ENCODE results near the gene RGS3. TPM values are rescaled to one million over a fixed set of nuclear protein-coding genes. Genes with fewer than 3 reads are reported as not detected.

Gene RGS3
- total RNA-seq, 2 donors from 2014 or later = 36.5 to 48.2 TPM

DNA sequence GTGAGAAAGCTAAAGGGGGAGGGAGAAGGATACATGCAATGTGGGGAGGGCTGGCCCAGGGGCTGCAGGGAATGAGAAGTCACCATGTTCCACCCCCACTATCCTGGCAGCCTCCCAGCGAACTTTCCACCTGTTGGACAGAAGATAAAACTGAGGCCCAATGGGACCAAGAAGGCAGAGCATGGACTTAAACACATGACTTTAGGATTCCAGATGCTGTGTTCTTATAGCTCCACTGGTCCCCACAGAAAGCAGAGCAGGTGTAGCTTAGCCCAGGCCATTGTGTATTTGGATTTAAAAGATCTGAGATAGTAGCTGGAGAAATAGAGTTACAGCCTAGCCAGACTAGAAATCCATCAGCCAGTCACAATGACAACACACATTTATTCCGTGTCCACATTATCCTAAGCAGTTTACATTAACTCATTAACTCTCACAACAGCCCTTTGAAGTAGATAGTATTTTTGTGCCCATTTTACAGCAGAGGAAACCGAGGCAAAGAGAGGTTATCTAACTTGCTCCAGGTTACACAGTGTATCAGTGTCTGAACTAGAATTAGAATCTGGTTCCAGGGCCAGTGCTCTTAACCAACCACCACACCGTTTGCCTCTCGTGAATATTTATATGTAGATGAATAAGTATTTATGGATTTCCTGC, 121.0 kb downstream of the RGS3 start:
- Mint-ChIP-seq H3K4me1 (ENCODE audit: low read depth) (peaks cover 91% of the 10 kb centered on the region), H3K27me3 (ENCODE audit: low read depth) (no peaks in the 10 kb centered on the region), H3K4me3 (no peak overlapping the region), H3K36me3 (ENCODE audit: insufficient read depth in 2 of 2) (peaks cover 0 to 13% of the 10 kb centered on the region in 2 donors), H3K27ac (peak overlapping the region; percentile 62), H3K9me3 (no peaks in the 10 kb centered on the region)
- ATAC-seq (replicated peaks in 1 of 2) = no peak
- no peak for DNase-seq

DNA sequence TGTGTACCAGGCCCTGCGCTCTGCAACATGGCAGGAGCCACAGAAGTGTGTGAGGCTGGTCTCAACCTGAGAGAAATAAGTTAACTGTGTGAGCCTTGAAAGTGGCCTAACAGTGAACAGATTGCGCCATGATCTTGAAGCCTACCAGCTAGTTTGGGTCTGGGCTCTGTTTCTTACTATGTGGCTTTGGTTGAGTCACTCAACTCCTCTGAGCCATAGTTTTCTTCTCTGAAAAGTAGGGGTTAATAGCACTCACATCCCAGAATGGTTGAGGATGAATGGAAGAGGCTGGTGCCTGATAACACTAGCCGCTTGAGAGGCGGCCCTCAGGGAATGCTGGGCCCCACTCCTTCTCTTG, 121.5 kb downstream of the RGS3 start:
- H3K27me3 Mint-ChIP-seq (ENCODE audit: low read depth) = no peaks in the 10 kb centered on the region
- peaks cover 90% of the 10 kb centered on the region for H3K4me1 Mint-ChIP-seq (ENCODE audit: low read depth)
- no peak for DNase-seq
- ATAC-seq (replicated peaks in 1 of 2) = no peak
- peak overlapping the region in 1 of 2 donors; percentile 24 for H3K4me3 Mint-ChIP-seq
- no peaks in the 10 kb centered on the region for H3K9me3 Mint-ChIP-seq
- peaks cover 0 to 13% of the 10 kb centered on the region in 2 donors for H3K36me3 Mint-ChIP-seq (ENCODE audit: insufficient read depth in 2 of 2)
- peak overlapping the region; percentile 62 for H3K27ac Mint-ChIP-seq

DNA sequence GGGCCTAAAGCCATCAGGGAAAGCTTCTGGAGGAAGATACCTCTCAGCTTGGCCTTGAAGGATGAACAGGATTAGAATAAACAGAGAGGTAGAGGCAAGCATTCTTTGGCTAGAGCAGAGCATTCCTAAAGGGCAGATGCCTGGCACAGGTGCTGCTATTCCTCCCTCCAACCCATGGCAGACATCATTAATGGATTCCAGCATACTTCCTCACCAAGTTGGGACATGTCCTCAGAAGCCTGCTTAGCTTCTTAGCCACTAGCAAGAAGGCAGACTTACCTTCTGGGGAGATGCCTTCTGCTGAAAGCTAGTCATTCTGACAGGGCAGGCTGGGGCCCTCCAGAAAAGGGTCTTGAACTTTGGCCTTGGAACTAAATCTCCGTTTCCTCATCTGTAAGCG, 122.0 kb downstream of the RGS3 start:
- Mint-ChIP-seq H3K36me3 (ENCODE audit: insufficient read depth in 2 of 2) (peaks cover 0 to 13% of the 10 kb centered on the region in 2 donors), H3K27me3 (ENCODE audit: low read depth) (no peaks in the 10 kb centered on the region), H3K4me1 (ENCODE audit: low read depth) (peaks cover 85% of the 10 kb centered on the region), H3K27ac (peak overlapping the region; percentile 68), H3K4me3 (peak overlapping the region in 1 of 2 donors; percentile 24), H3K9me3 (no peaks in the 10 kb centered on the region)
- ATAC-seq (replicated peaks in 1 of 2) = no peak
- no peak for DNase-seq

DNA sequence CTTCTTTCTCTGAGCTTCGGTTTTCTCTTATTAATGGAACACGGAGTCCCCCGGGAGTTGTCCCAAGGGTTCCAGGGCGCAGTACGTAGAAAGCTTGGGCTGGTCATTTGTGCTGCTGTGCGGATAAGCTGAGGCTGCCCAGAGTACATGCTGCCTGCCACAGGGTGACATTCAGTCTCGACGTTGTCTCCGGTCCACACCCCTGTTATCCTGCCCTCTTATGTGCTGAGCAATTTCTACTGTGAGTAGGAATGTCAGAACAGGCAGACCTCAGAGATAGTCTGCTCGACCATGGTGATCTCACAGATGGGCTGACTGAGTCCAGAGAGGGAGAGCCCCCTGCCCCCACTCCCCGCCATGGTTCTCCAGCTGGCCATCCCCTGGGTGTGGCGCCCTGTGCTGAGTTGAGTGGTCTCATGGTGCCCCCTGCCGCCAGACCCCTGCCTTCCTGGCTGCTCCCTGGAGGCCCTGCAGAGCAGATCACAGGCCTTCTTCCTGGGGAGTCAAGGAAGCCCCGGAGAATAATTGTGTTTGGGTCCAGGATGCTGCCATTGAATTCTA, 124.0 kb downstream of the RGS3 start:
- H3K36me3 Mint-ChIP-seq (ENCODE audit: insufficient read depth in 2 of 2) = peaks cover 0 to 14% of the 10 kb centered on the region in 2 donors
- H3K4me1 Mint-ChIP-seq (ENCODE audit: low read depth) = peaks cover 76% of the 10 kb centered on the region
- peak overlapping the region; percentile 24 for H3K27ac Mint-ChIP-seq
- DNase-seq (no peak), ATAC-seq (replicated peaks in 1 of 2) (no peak)
- H3K27me3 Mint-ChIP-seq (ENCODE audit: low read depth) = no peaks in the 10 kb centered on the region
- H3K4me3 Mint-ChIP-seq = no peak overlapping the region
- H3K9me3 Mint-ChIP-seq = no peaks in the 10 kb centered on the region

DNA sequence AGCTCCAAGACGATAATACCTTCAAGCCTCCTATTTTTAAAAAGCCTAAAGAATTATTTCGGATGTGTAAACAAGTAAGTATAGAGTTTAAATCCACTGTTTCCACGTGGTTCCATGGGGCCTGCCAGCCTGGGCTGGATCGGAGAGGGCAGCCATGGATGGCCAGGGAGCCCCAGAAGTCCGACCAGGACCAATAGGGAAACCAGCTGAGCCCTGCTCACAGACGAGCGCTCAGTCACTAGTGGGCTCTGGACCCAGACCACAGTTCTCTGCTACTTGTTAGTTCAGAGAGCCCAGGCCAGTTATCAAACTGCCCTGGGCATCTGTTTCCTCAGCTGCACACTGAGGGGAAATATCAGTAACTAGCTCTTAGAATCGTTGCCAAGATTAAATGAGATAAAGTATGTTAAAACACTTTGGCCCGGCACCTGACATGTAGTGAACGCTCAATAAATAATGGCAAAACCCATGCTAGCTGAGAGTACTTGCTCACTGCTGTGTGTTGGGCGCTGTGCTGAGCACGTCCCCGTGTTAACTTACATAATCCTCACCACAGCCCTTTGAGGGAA, 124.8 kb downstream of the RGS3 start:
- no peak for ATAC-seq (replicated peaks in 1 of 2)
- peaks cover 76% of the 10 kb centered on the region for H3K4me1 Mint-ChIP-seq (ENCODE audit: low read depth)
- no peak overlapping the region for H3K27ac Mint-ChIP-seq
- DNase-seq = no peak
- no peaks in the 10 kb centered on the region for H3K27me3 Mint-ChIP-seq (ENCODE audit: low read depth)
- no peaks in the 10 kb centered on the region for H3K9me3 Mint-ChIP-seq
- H3K4me3 Mint-ChIP-seq = no peak overlapping the region
- peaks cover 0 to 10% of the 10 kb centered on the region in 2 donors for H3K36me3 Mint-ChIP-seq (ENCODE audit: insufficient read depth in 2 of 2)

DNA sequence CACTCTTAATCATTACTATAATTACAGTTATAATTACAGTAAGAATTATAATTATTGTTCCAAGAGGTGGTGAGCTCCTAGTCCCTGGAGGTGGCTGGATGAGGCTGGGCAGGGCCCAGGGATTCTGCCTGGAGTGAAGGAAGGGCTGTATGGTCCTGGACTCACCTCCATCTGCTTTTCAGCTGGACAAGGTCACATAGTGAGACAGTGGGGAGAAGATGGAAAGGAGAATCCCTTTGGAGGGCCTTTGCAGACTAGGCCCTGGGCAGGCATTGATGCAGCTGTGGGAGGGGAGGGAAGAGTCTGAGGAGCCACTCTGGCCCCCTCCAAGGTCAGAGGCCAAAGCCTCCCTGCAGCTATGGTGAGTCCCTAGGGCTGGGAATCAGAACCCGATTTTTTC, 125.4 kb downstream of the RGS3 start:
- ATAC-seq (replicated peaks in 1 of 2) = no peak
- Mint-ChIP-seq H3K4me3 (no peak overlapping the region), H3K4me1 (ENCODE audit: low read depth) (peaks cover 72% of the 10 kb centered on the region), H3K27ac (no peak overlapping the region), H3K9me3 (no peaks in the 10 kb centered on the region), H3K27me3 (ENCODE audit: low read depth) (no peaks in the 10 kb centered on the region), H3K36me3 (ENCODE audit: insufficient read depth in 2 of 2) (peaks cover 0 to 5% of the 10 kb centered on the region in 2 donors)
- no peak for DNase-seq

DNA sequence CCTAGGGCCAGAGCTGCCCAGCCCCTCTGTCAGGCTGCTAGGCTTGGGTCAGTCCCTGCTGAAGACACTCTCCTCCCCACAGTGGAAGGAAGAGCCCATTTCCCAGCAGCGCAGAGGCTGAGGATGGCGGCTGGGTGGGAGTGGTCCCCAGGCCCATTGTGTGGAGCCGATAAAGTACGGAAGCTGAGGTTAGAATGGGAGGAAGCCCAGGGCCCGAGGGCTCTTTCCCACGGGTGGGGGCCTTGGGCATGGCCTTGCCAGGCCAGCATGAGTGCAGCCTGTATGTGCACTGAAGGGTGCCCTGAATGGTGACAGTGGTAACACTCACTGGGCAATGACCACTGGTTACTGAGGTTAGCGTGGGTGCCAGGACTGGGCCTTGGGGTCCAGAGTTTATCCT, 125.9 kb downstream of the RGS3 start:
- Mint-ChIP-seq H3K27me3 (ENCODE audit: low read depth) (no peaks in the 10 kb centered on the region), H3K4me3 (no peak overlapping the region), H3K9me3 (no peaks in the 10 kb centered on the region), H3K36me3 (ENCODE audit: insufficient read depth in 2 of 2) (peaks cover 0 to 7% of the 10 kb centered on the region in 2 donors), H3K4me1 (ENCODE audit: low read depth) (peaks cover 67% of the 10 kb centered on the region), H3K27ac (no peak overlapping the region)
- no peak for ATAC-seq (replicated peaks in 1 of 2)
- DNase-seq = no peak

DNA sequence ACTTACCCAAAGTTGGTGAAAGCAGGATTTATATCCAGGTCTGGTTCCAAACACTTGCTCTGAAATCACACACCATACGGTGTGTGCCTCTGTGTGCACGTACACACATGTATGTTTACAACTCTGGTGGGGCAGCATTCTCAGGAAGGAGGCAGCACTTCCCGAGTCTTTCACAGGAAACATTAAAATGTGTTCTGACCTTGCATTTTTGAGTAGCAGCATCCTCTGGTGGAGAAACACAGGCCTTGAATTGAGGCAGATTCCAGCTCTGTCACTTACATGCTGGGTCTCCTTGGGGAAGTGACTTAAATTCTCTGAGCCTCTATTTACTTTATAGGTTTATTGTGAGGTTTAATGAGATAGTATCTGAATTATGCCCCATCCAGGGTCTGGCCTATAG, 126.4 kb downstream of the RGS3 start:
- Mint-ChIP-seq H3K4me3 (no peak overlapping the region), H3K9me3 (no peaks in the 10 kb centered on the region), H3K4me1 (ENCODE audit: low read depth) (peaks cover 62% of the 10 kb centered on the region), H3K27me3 (ENCODE audit: low read depth) (no peaks in the 10 kb centered on the region), H3K27ac (no peak overlapping the region), H3K36me3 (ENCODE audit: insufficient read depth in 2 of 2) (peaks cover 0 to 7% of the 10 kb centered on the region in 2 donors)
- ATAC-seq (replicated peaks in 1 of 2) (no peak), DNase-seq (no peak)

DNA sequence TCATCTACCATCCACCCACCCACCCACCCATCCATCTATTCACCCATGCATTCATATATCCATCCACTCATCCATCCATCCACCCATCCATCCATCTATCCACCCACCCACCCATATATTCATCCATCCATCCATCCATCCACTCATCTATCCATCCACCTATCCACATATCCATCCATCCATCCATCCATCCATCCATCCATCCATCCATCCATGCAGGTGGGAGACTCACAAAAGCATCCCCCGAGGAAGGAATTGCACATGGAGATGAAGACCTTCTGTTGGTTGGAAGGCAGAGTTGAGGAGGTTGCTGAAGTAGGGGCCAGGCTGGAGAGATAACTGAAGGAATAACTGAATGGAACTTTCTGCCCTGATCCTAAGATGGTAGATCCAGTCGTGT, 126.9 kb downstream of the RGS3 start:
- Mint-ChIP-seq H3K27me3 (ENCODE audit: low read depth) (no peaks in the 10 kb centered on the region), H3K4me3 (no peak overlapping the region), H3K4me1 (ENCODE audit: low read depth) (peaks cover 57% of the 10 kb centered on the region), H3K27ac (no peak overlapping the region), H3K36me3 (ENCODE audit: insufficient read depth in 2 of 2) (peaks cover 0 to 4% of the 10 kb centered on the region in 2 donors), H3K9me3 (no peaks in the 10 kb centered on the region)
- ATAC-seq (replicated peaks in 1 of 2) (no peak), DNase-seq (no peak)

DNA sequence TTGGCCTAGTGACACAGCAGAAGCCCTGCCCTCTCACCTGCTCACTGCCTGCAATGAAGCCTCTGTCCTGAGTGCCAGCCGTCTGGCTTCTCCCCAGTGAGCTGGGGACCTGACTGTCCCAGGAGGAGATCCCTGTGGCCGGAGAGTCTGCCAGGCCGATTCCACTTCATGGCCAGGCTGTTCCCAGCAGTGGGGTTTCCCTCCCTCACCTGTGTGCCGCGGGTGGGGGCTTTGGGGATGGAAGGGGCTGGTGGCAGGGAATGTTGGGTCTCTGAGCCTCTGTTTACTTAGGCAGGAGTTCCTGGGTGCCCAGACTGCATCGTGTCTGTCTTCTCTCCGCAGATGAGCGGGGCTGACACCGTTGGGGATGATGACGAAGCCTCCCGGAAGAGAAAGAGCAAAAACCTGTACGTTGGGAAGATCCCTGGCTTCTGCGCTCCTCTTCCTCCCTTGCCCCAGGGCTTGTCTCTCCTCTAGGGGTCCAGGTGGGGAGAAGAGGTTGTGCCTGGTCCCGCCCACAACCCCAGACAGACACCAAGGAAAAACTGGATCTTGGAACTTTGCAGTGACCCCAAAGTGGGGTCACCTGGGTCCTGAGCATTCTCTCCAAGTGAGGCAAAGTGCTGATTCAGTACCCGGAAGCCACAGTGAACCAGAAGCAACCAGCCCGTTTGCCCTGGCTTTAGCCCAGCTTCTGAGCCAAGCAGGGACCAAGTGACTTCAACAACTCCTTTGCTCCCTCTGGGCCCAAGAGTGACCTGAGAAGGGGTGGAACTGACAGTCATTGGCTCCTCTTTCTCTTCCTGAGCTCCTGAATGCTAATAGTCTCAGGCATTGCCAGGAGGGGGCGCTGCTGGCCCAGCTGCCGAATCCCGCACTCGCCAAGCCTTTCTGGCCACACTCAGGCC, 127.7 kb downstream of the RGS3 start:
- no peak overlapping the region for H3K4me3 Mint-ChIP-seq
- peak; percentile 72 to 84 for DNase-seq
- peak; percentile 69 to 79 for ATAC-seq (replicated peaks in 1 of 2)
- H3K9me3 Mint-ChIP-seq = no peaks in the 10 kb centered on the region
- H3K27ac Mint-ChIP-seq = peak overlapping the region; percentile 46
- H3K4me1 Mint-ChIP-seq (ENCODE audit: low read depth) = peaks cover 49% of the 10 kb centered on the region
- H3K36me3 Mint-ChIP-seq (ENCODE audit: insufficient read depth in 2 of 2) = peaks cover 0 to 9% of the 10 kb centered on the region in 2 donors
- H3K27me3 Mint-ChIP-seq (ENCODE audit: low read depth) = no peaks in the 10 kb centered on the region

DNA sequence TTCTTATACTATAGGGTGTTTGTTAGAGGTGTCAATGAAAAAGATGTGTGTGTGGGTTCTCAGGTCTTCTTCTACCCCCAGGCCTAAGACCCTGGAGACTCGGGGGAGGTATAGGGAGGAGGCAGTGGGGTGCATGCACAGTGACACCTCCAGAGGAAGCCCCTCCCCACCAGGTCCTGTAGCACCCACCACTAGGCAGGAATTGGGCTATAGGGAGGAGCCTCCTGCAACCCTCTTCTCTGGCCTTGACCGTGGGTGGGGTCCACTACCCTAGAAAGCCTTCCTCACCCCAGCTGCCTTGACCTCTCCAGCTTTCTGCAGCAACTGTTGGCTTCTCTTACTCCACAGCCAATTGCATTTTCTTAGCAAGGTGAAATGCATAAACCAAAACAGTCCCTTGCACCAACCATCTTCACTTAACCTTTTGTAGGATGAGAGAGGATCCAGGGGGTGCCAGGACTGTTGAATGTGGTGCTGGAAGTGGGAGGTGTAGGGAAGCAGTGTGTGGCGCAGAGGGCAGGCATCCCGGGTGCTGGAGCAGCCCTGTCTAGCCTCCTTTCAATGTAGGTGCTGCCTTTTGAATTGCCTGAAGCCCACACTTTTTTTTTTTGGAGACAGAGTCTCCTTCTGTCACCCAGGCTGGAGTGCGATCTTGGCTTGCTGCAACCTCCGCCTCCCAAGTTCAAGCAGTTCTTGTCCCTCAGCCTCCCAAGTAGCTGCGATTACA, 128.5 kb downstream of the RGS3 start:
- Mint-ChIP-seq H3K9me3 (no peaks in the 10 kb centered on the region), H3K27ac (no peak overlapping the region), H3K4me1 (ENCODE audit: low read depth) (peaks cover 42% of the 10 kb centered on the region), H3K27me3 (ENCODE audit: low read depth) (no peaks in the 10 kb centered on the region), H3K36me3 (ENCODE audit: insufficient read depth in 2 of 2) (peaks cover 0 to 14% of the 10 kb centered on the region in 2 donors), H3K4me3 (peak overlapping the region in 1 of 2 donors; percentile 24)
- DNase-seq = no peak
- ATAC-seq (replicated peaks in 1 of 2) = peak; percentile 25 to 47

DNA sequence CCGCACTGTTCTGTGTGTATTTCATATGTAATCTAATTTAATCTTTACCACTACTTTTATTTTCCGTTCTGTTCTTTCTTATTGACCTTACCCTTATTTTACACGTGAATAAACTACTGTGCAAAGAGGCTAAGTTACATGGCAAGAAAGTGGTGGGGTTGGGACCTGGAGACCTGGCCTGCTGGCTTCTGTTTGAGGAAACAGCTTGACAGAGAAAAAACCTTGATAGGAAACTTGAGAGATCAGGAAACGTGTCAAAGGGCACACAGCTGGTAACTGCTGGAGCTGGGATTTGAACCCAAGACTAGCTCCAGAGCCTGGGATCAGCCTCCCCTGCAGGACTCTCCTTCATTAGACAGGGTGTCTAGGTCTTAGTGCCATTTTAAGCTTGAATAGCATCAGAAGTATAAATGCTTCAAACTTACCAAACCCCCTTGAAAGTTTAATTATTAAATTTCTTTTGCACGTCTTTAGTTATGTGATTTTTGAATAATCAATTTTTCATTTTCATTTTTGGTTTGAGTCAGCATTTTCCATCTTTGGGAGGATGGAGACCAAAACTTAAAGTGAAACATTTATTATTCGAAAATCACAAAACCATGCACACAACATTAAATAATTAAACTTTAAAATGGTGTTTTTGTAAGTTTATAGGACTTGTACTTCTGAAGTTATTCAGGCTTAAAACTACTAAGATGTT, 129.5 kb downstream of the RGS3 start:
- Mint-ChIP-seq H3K27ac (peak overlapping the region; percentile 89), H3K27me3 (ENCODE audit: low read depth) (no peaks in the 10 kb centered on the region), H3K36me3 (ENCODE audit: insufficient read depth in 2 of 2) (peaks cover 0 to 14% of the 10 kb centered on the region in 2 donors), H3K9me3 (no peaks in the 10 kb centered on the region), H3K4me3 (peak overlapping the region; percentile 22 to 64), H3K4me1 (ENCODE audit: low read depth) (peaks cover 40% of the 10 kb centered on the region)
- ATAC-seq (replicated peaks in 1 of 2) (no peak), DNase-seq (no peak)

Data from activated T-cell treated with anti-CD3 and anti-CD28 coated beads, Interleukin-2, amount 50 U/mL, for 72 hours (primary cell).